Measurements from ENCODE around the gene HUS1.
"Not testable (repeated sequence)": the region's sequence is repeated elsewhere in the genome, so short reads cannot be mapped to it uniquely, and the experiment has no call there.

HUS1 gene

GRCh38 chr7:47923081-47923875, 56.1 kb downstream of the HUS1 start:
- not testable (repeated sequence) for DNase-seq (ENCODE audit: low spot score)

- DNase-seq (ENCODE audit: low spot score), result not testable (repeated sequence)
Observed at GRCh38 chr7:47916514-47916913, 62.9 kb downstream of the HUS1 start.

- no peak for DNase-seq (ENCODE audit: low spot score)
Observed at GRCh38 chr7:47915616-47915976, 63.8 kb downstream of the HUS1 start.

DNA sequence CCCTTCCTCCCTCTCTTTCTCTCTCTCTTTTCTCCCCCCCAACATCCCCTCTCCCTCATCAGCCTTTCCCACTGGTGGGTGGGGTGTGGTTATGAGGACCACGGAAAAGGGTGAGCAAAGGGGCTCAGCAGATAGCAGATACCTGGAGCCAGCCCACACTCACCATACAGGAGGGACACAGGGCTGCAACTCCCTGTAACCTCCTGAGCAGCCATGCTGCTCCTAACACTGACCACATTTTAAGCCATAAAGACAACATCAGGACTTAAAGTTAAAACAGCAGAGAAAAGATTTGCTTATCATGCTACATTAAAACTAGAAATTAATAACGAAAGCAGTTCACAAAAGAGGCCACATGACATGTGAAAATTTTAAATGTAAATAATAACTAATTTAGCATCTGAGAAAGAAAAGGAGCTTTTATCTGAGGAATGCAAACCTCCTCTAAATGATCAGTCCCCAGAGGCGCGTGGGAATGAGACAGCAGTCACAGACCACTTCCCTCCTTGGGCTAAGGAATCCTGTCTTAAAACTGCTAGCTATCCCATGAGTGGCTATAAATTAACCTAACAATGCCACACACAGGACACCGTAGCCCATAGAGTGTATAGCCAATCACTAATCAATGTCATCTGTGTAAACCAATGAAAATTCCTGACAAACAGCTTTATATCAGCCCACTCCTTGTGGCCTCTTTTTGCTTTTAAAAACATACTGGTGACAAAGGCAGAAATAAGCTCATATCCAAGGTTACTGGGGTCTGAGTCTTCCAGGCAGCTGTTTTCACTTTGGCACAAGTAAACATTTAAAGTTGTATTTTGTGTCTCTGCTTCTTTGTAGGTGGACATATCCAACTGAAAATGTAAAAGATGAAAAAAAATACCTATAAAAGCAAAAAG, 64.4 kb downstream of the HUS1 start:
- DNase-seq (ENCODE audit: low spot score), result peak; percentile 69

Measured in hepatic stellate cell (primary cell).